HTERT RPE-1 (cell line): Measurements from ENCODE around the gene HBM.
"Not testable (repeated sequence)": the region's sequence is repeated elsewhere in the genome, so short reads cannot be mapped to it uniquely, and the experiment has no call there.

Experiments used
- in situ Hi-C: fragments of 300-500 bp; cut with MboI; formaldehyde crosslinking; loops from 4 replicates; pipeline ENCODE4 v1.14.3; 2020; ENCODE audit warnings: low sequenced_read_pairs

Gene HBM

GRCh38 chr16:180681-181564, 15.1 kb downstream of the HBM start:
- in situ Hi-C loops = no loop called here

- in situ Hi-C loops = no loop called here
Measured at GRCh38 chr16:181565-182021, 15.8 kb downstream of the HBM start.

GRCh38 chr16:183005-183404, 17.2 kb downstream of the HBM start:
- in situ Hi-C loops = no loop called here

GRCh38 chr16:185213-185612, 19.4 kb downstream of the HBM start:
- in situ Hi-C loops = no loop called here

- in situ Hi-C loops = no loop called here
Measured at GRCh38 chr16:185691-186090, 19.9 kb downstream of the HBM start.

GRCh38 chr16:187330-187729, 21.6 kb downstream of the HBM start:
- in situ Hi-C loops = no loop called here

GRCh38 chr16:188674-189073, 22.9 kb downstream of the HBM start:
- in situ Hi-C loops = no loop called here

GRCh38 chr16:189604-190186, 23.9 kb downstream of the HBM start:
- in situ Hi-C loops = no loop called here

- in situ Hi-C loops = no loop called here
Measured at GRCh38 chr16:191831-192230, 26.1 kb downstream of the HBM start.

- in situ Hi-C loops = no loop called here
Measured at GRCh38 chr16:192686-193085, 26.9 kb downstream of the HBM start.

GRCh38 chr16:193441-193840, 27.7 kb downstream of the HBM start:
- in situ Hi-C loops = no loop called here

- in situ Hi-C loops = no loop called here
Measured at GRCh38 chr16:194516-194915, 28.7 kb downstream of the HBM start.

GRCh38 chr16:200388-200787, 34.6 kb downstream of the HBM start:
- in situ Hi-C loops = no loop called here

GRCh38 chr16:203246-203645, 37.5 kb downstream of the HBM start:
- in situ Hi-C loops = no loop called here

GRCh38 chr16:204046-204445, 38.3 kb downstream of the HBM start:
- in situ Hi-C loops = not testable (repeated sequence)

- in situ Hi-C loops = not testable (repeated sequence)
Measured at GRCh38 chr16:209359-209758, 43.6 kb downstream of the HBM start.

GRCh38 chr16:211631-212180, 45.9 kb downstream of the HBM start:
- in situ Hi-C loops = not testable (repeated sequence)

GRCh38 chr16:212999-213398, 47.2 kb downstream of the HBM start:
- in situ Hi-C loops = no loop called here
